Testis (tissue), 3 donors: Measurements from ENCODE around the gene KCNA5. TPM values are rescaled to one million over a fixed set of nuclear protein-coding genes. Genes with fewer than 3 reads are reported as not detected.

Experiments
- DNase-seq: peaks from one replicate; pipeline ENCODE4 v3.0.0-alpha.2; 2019
- H3K27ac ChIP-seq, 2 donors: fragments of 200-600 bp; sonication (generic); one replicate each; pipeline ENCODE4 v1.5.1; 2019
- H3K27me3 ChIP-seq: fragments of 200-600 bp; sonication (generic); one replicate; pipeline ENCODE4 v1.5.1; 2019
- H3K36me3 ChIP-seq: fragments of 200-600 bp; sonication (generic); one replicate; pipeline ENCODE4 v1.5.1; 2017; ENCODE audit warnings: low read depth; ENCODE audit errors: missing control alignments
- H3K4me1 ChIP-seq: fragments of 200-600 bp; sonication (generic); one replicate; pipeline ENCODE4 v1.5.1; 2019
- H3K4me3 ChIP-seq, 2 donors: fragments of 200-600 bp; sonication (generic); one replicate each; pipeline ENCODE4 v1.5.1; 2017 to 2019
- H3K9me3 ChIP-seq: fragments of 200-600 bp; sonication (generic); one replicate; pipeline ENCODE4 v1.5.1; 2017
- POLR2A ChIP-seq: fragments of 450-650 bp; IDR thresholded peaks from one replicate; pipeline ENCODE4 v1.6.1; 2017; ENCODE audit warnings: antibody characterized with exemption, mild to moderate bottlenecking, moderate library complexity
- WGBS, 2 donors: methylation state at CpG; one replicate each; pipeline ENCODE4 v1.1.5; 2018; 5-methylcytosine and 5-hydroxymethylcytosine counted together
- intact Hi-C: fragments of 100-400 bp; cut with DNase I; formaldehyde crosslinking; loops from one replicate; pipeline ENCODE4 v1.15.1; 2023; ENCODE audit warnings: low total_unique reads
- polyA plus RNA-seq: library from polyadenylated mRNA; stranded (reverse); fragments of 350-450 nt; fragmentation: Illumina TruSeq; extraction: RNeasy Lipid Tissue Mini Kit (QIAGEN cat#74804); gene quantifications from one replicate; pipeline ENCODE4 v1.2.3, GENCODE V29; 2014; ENCODE audit warnings: low read depth, low replicate concordance; ENCODE audit not compliant: insufficient read depth
- total RNA-seq, 2 donors: library from RNA; depleted of rRNA; stranded (reverse); fragments of >200 nt; gene quantifications; one replicate each; pipeline ENCODE4 v1.2.3, GENCODE V29; 2016
- TF ChIP-seq, protein P1 (sequence below), 3 experiments: fragments of 450-650 bp in 2 of 3; fragments of 200-600 bp in 1 of 3; sonication (generic) in 1 of 3; IDR thresholded peaks; one replicate each; pipeline ENCODE4 v1.5.1; 2016 to 2019; ENCODE audit warnings: antibody characterized with exemption in 3 of 3, mild to moderate bottlenecking in 2 of 3, moderate library complexity in 1 of 3

KCNA5 gene
- total and polyA plus RNA-seq, 3 donors from 2014 or later, result 0.25 to 0.94 (median 0.79) TPM

DNA sequence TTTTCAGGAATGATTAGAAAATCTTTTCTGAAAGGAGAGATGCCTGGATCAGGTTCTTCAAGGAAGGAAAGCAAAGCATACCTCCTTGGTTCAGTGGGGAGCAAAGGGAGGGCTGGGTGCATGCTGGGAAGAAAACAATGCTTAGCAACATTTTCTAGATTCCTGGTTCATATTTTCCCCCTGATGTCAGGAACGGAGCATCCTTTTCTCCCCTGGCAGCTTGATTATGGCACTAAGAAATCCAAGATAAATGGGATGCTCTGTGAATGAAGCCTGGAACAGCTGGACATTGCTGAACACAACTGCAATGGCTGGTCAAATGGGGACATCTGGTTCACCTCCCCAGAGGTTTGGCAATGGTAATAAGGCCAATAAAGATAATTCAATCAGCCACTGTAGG lies 50.9 kb downstream of the KCNA5 start:
- intact Hi-C loops, result no loop called here
- no peak for DNase-seq
- TF ChIP-seq, protein P1, sequence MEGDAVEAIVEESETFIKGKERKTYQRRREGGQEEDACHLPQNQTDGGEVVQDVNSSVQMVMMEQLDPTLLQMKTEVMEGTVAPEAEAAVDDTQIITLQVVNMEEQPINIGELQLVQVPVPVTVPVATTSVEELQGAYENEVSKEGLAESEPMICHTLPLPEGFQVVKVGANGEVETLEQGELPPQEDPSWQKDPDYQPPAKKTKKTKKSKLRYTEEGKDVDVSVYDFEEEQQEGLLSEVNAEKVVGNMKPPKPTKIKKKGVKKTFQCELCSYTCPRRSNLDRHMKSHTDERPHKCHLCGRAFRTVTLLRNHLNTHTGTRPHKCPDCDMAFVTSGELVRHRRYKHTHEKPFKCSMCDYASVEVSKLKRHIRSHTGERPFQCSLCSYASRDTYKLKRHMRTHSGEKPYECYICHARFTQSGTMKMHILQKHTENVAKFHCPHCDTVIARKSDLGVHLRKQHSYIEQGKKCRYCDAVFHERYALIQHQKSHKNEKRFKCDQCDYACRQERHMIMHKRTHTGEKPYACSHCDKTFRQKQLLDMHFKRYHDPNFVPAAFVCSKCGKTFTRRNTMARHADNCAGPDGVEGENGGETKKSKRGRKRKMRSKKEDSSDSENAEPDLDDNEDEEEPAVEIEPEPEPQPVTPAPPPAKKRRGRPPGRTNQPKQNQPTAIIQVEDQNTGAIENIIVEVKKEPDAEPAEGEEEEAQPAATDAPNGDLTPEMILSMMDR (IDR thresholded peaks at IDR 0.05), result no peak
- no peak for TF ChIP-seq POLR2A
- H3K4me1 ChIP-seq, result no peaks in the 10 kb centered on the region
- H3K36me3 ChIP-seq, result no peaks in the 10 kb centered on the region
- no peak overlapping the region for H3K27ac ChIP-seq
- no peak overlapping the region for H3K4me3 ChIP-seq
- no peaks in the 10 kb centered on the region for H3K27me3 ChIP-seq
- WGBS, 2 donors, result 29 to 38% methylated on average over 1 of the region's 1 CpG
- no peaks in the 10 kb centered on the region for H3K9me3 ChIP-seq

- no peak for TF ChIP-seq POLR2A
- TF ChIP-seq, protein P1 (IDR thresholded peaks at IDR 0.05), result no peak
- WGBS, 2 donors, result 86 to 87% methylated on average over 3 of the region's 3 CpGs
- no peak for DNase-seq
These were observed 51.3 kb downstream of the KCNA5 start for GRCh38 chr12:5094986-5095385.

More at GRCh38 chr12:5094986-5095385, 51.3 kb downstream of the KCNA5 start:
- Histone ChIP-seq H3K36me3 (no peaks in the 10 kb centered on the region), H3K9me3 (no peaks in the 10 kb centered on the region), H3K27ac (no peak overlapping the region), H3K4me1 (no peaks in the 10 kb centered on the region), H3K4me3 (no peak overlapping the region), H3K27me3 (no peaks in the 10 kb centered on the region)
- intact Hi-C loops, result no loop called here

Other genes with a start within 250 kb of the KCNA5 start
- under 1 TPM in 1 of 2 donors, not detected in 1; 0.08 TPM for gene KCNA1, start 134.0 kb upstream of the KCNA5 start, total RNA-seq
- 0.13 TPM for gene KCNA1, start 134.0 kb upstream of the KCNA5 start, polyA plus RNA-seq